NOMO-1 (cell line): ENCODE results near the gene U2SURP.
A peak's percentile ranks its signal among the peaks of the same experiment; 100 is the strongest.
"Not testable (repeated sequence)": the region's sequence is repeated elsewhere in the genome, so short reads cannot be mapped to it uniquely, and the experiment has no call there.

Experiments
- DNase-seq, 2 experiments: peaks; one replicate each; lab custom pipeline; 2025; ENCODE audit not compliant: unreplicated experiment in 2 of 2; lab: John Stamatoyannopoulos, UW

Gene U2SURP

GRCh38 chr3:142975316-142975995 is 25.9 kb upstream of the U2SURP start:
- no peak for DNase-seq

GRCh38 chr3:142976621-142977398 is 24.6 kb upstream of the U2SURP start:
- DNase-seq, result peak; percentile 53 to 63

GRCh38 chr3:142977399-142977728 is 24.0 kb upstream of the U2SURP start:
- DNase-seq, result no peak

GRCh38 chr3:142981108-142981507 is 20.3 kb upstream of the U2SURP start:
- peak in 1 of 2 experiments; percentile 51 for DNase-seq

GRCh38 chr3:142982038-142982773 is 19.2 kb upstream of the U2SURP start:
- no peak for DNase-seq

GRCh38 chr3:142983318-142983717 is 18.1 kb upstream of the U2SURP start:
- DNase-seq, result no peak

GRCh38 chr3:142984255-142984654 is 17.1 kb upstream of the U2SURP start:
- DNase-seq, result no peak

GRCh38 chr3:142987080-142987700 is 14.2 kb upstream of the U2SURP start:
- DNase-seq, result peak; percentile 47 to 68

- DNase-seq, result no peak
Observed at GRCh38 chr3:142987707-142988106, 13.7 kb upstream of the U2SURP start.

GRCh38 chr3:142988221-142988620 is 13.1 kb upstream of the U2SURP start:
- DNase-seq, result not testable (repeated sequence)

GRCh38 chr3:142988826-142989225 is 12.5 kb upstream of the U2SURP start:
- not testable (repeated sequence) for DNase-seq

- peak; percentile 39 to 63 for DNase-seq
Observed at GRCh38 chr3:142990721-142991120, 10.6 kb upstream of the U2SURP start.

GRCh38 chr3:142992323-142992722 is 9.0 kb upstream of the U2SURP start:
- no peak for DNase-seq

- DNase-seq, result peak; percentile 77 to 96
Observed at GRCh38 chr3:142993958-142994442, 7.4 kb upstream of the U2SURP start.

- no peak for DNase-seq
Observed at GRCh38 chr3:142997330-142997729, 4.0 kb upstream of the U2SURP start.

GRCh38 chr3:142998439-142998838 is 2.9 kb upstream of the U2SURP start:
- no peak for DNase-seq

GRCh38 chr3:142999881-143000280 is 1.5 kb upstream of the U2SURP start:
- DNase-seq, result peak; percentile 55 to 68

GRCh38 chr3:143000528-143000927 is 842 bp upstream of the U2SURP start:
- DNase-seq, result peak in 1 of 2 experiments; percentile 28

GRCh38 chr3:143001034-143001368 is 369 bp upstream of the U2SURP start:
- peak; percentile 96 to 99 for DNase-seq

GRCh38 chr3:143002083-143002712 is 828 bp downstream of the U2SURP start:
- DNase-seq, result peak; percentile 58 to 78

- DNase-seq, result no peak
Observed at GRCh38 chr3:143002727-143003126, 1.4 kb downstream of the U2SURP start.
